HL-60 (cell line): Measurements from ENCODE around the gene COL4A2.

Experiments used
- CTCF ChIP-seq: IDR thresholded peaks from one replicate; pipeline ENCODE4 v1.5.1; 2011; ENCODE audit warnings: low read length, control low read depth, inconsistent platforms; ENCODE audit not compliant: insufficient read depth
- GABPA ChIP-seq: IDR thresholded peaks from 2 replicates; pipeline ENCODE4 v1.6.1; 2012; ENCODE audit warnings: low read depth
- POLR2AphosphoS5 ChIP-seq: IDR thresholded peaks from 2 replicates; pipeline ENCODE4 v1.6.1; 2012; ENCODE audit warnings: low read depth

GRCh38 chr13:110419946-110420345 lies 112.9 kb downstream of the COL4A2 start:
- TF ChIP-seq CTCF (no peak), POLR2AphosphoS5 (no peak), GABPA (no peak)
